SU-DHL-6 (cell line): Measurements from ENCODE around the gene CMTM7.

Experiments
- H2AFZ ChIP-seq: fragments of 200-600 bp; sonication (generic); 2 replicates; pipeline ENCODE4 v1.6.1; 2014; ENCODE audit warnings: low read depth, mild to moderate bottlenecking, moderate library complexity, mixed read lengths, antibody characterized with exemption, low read length; ENCODE audit not compliant: severe bottlenecking
- H3F3A ChIP-seq: fragments of 200-600 bp; shearing (Covaris generic); 2 replicates; pipeline ENCODE4 v1.6.0; 2016; ENCODE audit warnings: antibody characterized with exemption, mild to moderate bottlenecking; ENCODE audit not compliant: insufficient read depth
- H3K27ac ChIP-seq: fragments of 200-600 bp; sonication (generic); 2 replicates; pipeline ENCODE4 v1.5.1; 2016; ENCODE audit warnings: low read depth, mild to moderate bottlenecking, low read length, moderate library complexity, mixed read lengths
- H3K27me3 ChIP-seq: fragments of 200-600 bp; sonication (generic), shearing (Covaris generic); 2 replicates; pipeline ENCODE4 v1.6.0; 2014; ENCODE audit warnings: mild to moderate bottlenecking, low read length
- H3K36me3 ChIP-seq: fragments of 200-600 bp; sonication (generic); 2 replicates; pipeline ENCODE4 v1.6.1; 2014; ENCODE audit warnings: mild to moderate bottlenecking, low read length, mixed read lengths
- H3K4me2 ChIP-seq: fragments of 300-600, 200-600 bp; shearing (Covaris generic), sonication (generic); 2 replicates; pipeline ENCODE4 v1.6.0; 2014; ENCODE audit warnings: low read length, low read depth, mild to moderate bottlenecking; ENCODE audit not compliant: poor library complexity, severe bottlenecking
- H3K4me3 ChIP-seq: fragments of 200-600 bp; sonication (generic); 2 replicates; pipeline ENCODE4 v1.5.1; 2014; ENCODE audit warnings: antibody characterized with exemption, low read length, mild to moderate bottlenecking, mixed read lengths; ENCODE audit not compliant: insufficient read depth, poor library complexity, severe bottlenecking
- H3K79me2 ChIP-seq: fragments of 200-600 bp; sonication (generic); 2 replicates; pipeline ENCODE4 v1.6.1; 2014; ENCODE audit warnings: mild to moderate bottlenecking, low read length, moderate library complexity; ENCODE audit not compliant: insufficient read depth
- H3K9ac ChIP-seq: fragments of 200-600 bp; sonication (generic); 2 replicates; pipeline ENCODE4 v1.7.0; 2014; ENCODE audit warnings: mild to moderate bottlenecking, low read length
- H3K9me2 ChIP-seq: fragments of 200-600 bp; sonication (generic); replicated peaks from 2 replicates; pipeline ENCODE4 v1.6.1; 2014; ENCODE audit warnings: low read length; ENCODE audit not compliant: insufficient read depth
- H3K9me3 ChIP-seq: fragments of 200-600 bp; sonication (generic); 2 replicates; pipeline ENCODE4 v1.6.1; 2014; ENCODE audit warnings: low read length, mixed read lengths; ENCODE audit not compliant: insufficient read depth
- H4K20me1 ChIP-seq: fragments of 200-600 bp; sonication (generic); 2 replicates; pipeline ENCODE4 v1.6.1; 2014; ENCODE audit warnings: low read depth, mild to moderate bottlenecking, antibody characterized with exemption, low read length, moderate library complexity, mixed read lengths
- EZH2phosphoT487 ChIP-seq: fragments of 200-600 bp; sonication (generic), shearing (Covaris generic); conservative IDR thresholded peaks from 2 replicates; pipeline ENCODE4 v1.6.1; 2018; ENCODE audit warnings: mild to moderate bottlenecking, antibody characterized with exemption, low read length, moderate library complexity, mixed read lengths
- TF ChIP-seq, protein P1 (sequence below): fragments of 200-600 bp; sonication (generic); IDR thresholded peaks from one replicate; pipeline ENCODE4 v1.5.1; 2017; ENCODE audit warnings: antibody characterized with exemption, mild to moderate bottlenecking, low read length, moderate library complexity; ENCODE audit not compliant: insufficient read depth, poor library complexity, severe bottlenecking

CMTM7 gene

GRCh38 chr3:32401126-32401525 lies 9.5 kb downstream of the CMTM7 start:
- Histone ChIP-seq H3K9ac (0 out of 2 replicates have a peak overlapping the region, but pooled peaks have one; percentile 19), H3K4me2 (peak overlapping the region; percentile 45), H3K36me3 (no peaks in the 10 kb centered on the region), H3K9me2 (no peaks in the 10 kb centered on the region), H3K9me3 (no peaks in the 10 kb centered on the region), H3K4me3 (no peak overlapping the region), H3K79me2 (no peaks in the 10 kb centered on the region), H3K27ac (no peak overlapping the region), H3F3A (no peaks in the 10 kb centered on the region), H2AFZ (peak overlapping the region; percentile 94), H4K20me1 (no peaks in the 10 kb centered on the region), H3K27me3 (no peaks in the 10 kb centered on the region)
- TF ChIP-seq, protein P1, sequence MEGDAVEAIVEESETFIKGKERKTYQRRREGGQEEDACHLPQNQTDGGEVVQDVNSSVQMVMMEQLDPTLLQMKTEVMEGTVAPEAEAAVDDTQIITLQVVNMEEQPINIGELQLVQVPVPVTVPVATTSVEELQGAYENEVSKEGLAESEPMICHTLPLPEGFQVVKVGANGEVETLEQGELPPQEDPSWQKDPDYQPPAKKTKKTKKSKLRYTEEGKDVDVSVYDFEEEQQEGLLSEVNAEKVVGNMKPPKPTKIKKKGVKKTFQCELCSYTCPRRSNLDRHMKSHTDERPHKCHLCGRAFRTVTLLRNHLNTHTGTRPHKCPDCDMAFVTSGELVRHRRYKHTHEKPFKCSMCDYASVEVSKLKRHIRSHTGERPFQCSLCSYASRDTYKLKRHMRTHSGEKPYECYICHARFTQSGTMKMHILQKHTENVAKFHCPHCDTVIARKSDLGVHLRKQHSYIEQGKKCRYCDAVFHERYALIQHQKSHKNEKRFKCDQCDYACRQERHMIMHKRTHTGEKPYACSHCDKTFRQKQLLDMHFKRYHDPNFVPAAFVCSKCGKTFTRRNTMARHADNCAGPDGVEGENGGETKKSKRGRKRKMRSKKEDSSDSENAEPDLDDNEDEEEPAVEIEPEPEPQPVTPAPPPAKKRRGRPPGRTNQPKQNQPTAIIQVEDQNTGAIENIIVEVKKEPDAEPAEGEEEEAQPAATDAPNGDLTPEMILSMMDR, result no peak
- TF ChIP-seq EZH2phosphoT487, result no peak

DNA sequence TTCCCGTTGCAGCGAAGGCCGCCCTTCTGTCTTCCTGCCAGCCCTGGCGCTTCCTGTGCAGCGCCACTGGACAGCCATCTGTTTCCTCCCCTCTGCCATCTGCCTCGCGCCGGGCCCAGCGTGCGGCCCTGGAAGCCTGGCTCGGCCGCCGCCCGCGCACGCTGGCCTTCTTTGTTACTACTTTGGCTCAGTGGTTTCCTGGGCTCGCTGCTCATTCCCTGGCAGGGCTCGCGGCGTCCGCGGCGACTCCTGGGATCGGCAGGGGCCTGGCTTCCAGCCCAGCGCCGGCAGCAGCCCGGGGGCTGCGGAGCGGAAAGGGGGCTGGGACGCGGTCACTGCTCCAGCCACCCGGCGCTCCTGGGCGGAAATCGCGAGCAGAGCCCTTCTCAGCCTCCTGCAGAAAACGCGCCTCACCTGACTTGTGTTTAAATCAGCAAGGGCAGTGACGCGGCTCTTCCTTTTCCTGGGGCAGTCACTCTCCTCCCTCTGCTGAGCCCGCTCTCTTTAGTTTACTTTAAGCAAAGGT lies 10.0 kb downstream of the CMTM7 start:
- no peaks in the 10 kb centered on the region for H3K9me3 ChIP-seq
- no peaks in the 10 kb centered on the region for H4K20me1 ChIP-seq
- peak overlapping the region; percentile 19; the same call in 1 of the 2 replicates for H3K9ac ChIP-seq
- H3K4me2 ChIP-seq, result peak overlapping the region; percentile 45
- no peaks in the 10 kb centered on the region for H3K9me2 ChIP-seq
- no peak overlapping the region for H3K27ac ChIP-seq
- H2AFZ ChIP-seq, result peak overlapping the region; percentile 94
- H3K27me3 ChIP-seq, result no peaks in the 10 kb centered on the region
- no peaks in the 10 kb centered on the region for H3K79me2 ChIP-seq
- H3K4me3 ChIP-seq, result peak overlapping the region; percentile 9
- H3K36me3 ChIP-seq, result no peaks in the 10 kb centered on the region
- no peaks in the 10 kb centered on the region for H3F3A ChIP-seq
- TF ChIP-seq EZH2phosphoT487, result no peak
- TF ChIP-seq, protein P1, result no peak

GRCh38 chr3:32403663-32404062 lies 12.0 kb downstream of the CMTM7 start:
- H3K27ac ChIP-seq, result no peak overlapping the region
- no peaks in the 10 kb centered on the region for H4K20me1 ChIP-seq
- H3K9ac ChIP-seq, result no peak overlapping the region
- no peaks in the 10 kb centered on the region for H3F3A ChIP-seq
- H3K27me3 ChIP-seq, result no peaks in the 10 kb centered on the region
- no peak overlapping the region for H3K4me3 ChIP-seq
- H2AFZ ChIP-seq, result no peak overlapping the region
- H3K9me2 ChIP-seq, result no peaks in the 10 kb centered on the region
- H3K4me2 ChIP-seq, result no peak overlapping the region
- TF ChIP-seq, protein P1, result no peak
- no peak for TF ChIP-seq EZH2phosphoT487
- H3K9me3 ChIP-seq, result no peaks in the 10 kb centered on the region
- no peaks in the 10 kb centered on the region for H3K79me2 ChIP-seq
- H3K36me3 ChIP-seq, result no peaks in the 10 kb centered on the region

- Histone ChIP-seq H3K4me3 (no peak overlapping the region), H3K4me2 (no peak overlapping the region), H3K79me2 (no peaks in the 10 kb centered on the region), H3F3A (no peaks in the 10 kb centered on the region), H3K27me3 (no peaks in the 10 kb centered on the region), H4K20me1 (no peaks in the 10 kb centered on the region), H2AFZ (no peak overlapping the region), H3K9me2 (no peaks in the 10 kb centered on the region), H3K36me3 (no peaks in the 10 kb centered on the region), H3K9me3 (no peaks in the 10 kb centered on the region), H3K9ac (no peak overlapping the region), H3K27ac (no peak overlapping the region)
- no peak for TF ChIP-seq EZH2phosphoT487
- TF ChIP-seq, protein P1, result no peak
Observed at GRCh38 chr3:32404714-32405113, 13.1 kb downstream of the CMTM7 start.
